ENCODE results near the gene RAB17. TPM values are rescaled to one million over a fixed set of nuclear protein-coding genes. Genes with fewer than 3 reads are reported as not detected.

The RAB17 gene
- total and polyA plus RNA-seq, 2 of the 8 experiments (the other 6 are each of a cell fraction or from before 2014, with no cell fraction given), result 42.6 to 83.4 TPM

DNA sequence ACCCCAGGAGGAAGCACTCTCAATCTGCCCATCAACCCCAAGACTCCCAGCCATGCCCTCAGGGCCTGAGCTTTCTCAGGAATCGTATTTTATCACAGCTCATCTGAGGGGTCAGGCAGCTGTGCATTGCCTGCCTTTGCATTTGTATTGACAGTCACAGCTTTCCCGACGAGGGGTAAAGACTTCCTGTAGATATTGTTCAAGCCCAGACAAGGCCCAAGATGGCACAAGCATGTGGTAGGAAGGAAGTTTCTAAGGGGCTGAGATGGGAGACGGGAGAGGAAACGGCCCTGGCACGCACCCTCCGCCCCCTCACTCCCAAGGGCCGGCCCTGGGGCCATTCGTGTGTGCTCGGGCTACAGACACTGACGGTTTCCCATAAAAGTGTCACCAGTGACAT is 58.4 kb downstream of the RAB17 start:
- no peak overlapping the region for H3K4ac ChIP-seq (replicated peaks; ENCODE audit: insufficient read length, low read depth, low read length)
- no peak overlapping the region for H2BK12ac ChIP-seq (ENCODE audit: low read depth, low read length)
- H3K18ac ChIP-seq (ENCODE audit: extremely low read depth, low read length), result no peak overlapping the region
- H3K14ac ChIP-seq (ENCODE audit: insufficient read length), result no peak overlapping the region
- H3K23me2 ChIP-seq (ENCODE audit: low read depth, low read length), result no peaks in the 10 kb centered on the region
- no peak for FAIRE-seq
- no peaks in the 10 kb centered on the region for H3K9me3 ChIP-seq (ENCODE audit: insufficient read depth in 2 of 2, low read depth in 1 of 2, low read length in 1 of 2)
- TF ChIP-seq SRF (IDR thresholded peaks at IDR 0.05; ENCODE audit: low read depth, low read length) (no peak), CTBP2 (IDR thresholded peaks at IDR 0.05; ENCODE audit: borderline replicate concordance, insufficient read depth, insufficient read length, low read length) (no peak), CHD1 (IDR thresholded peaks at IDR 0.05; ENCODE audit: low read depth, low read length) (no peak), TCF12 (IDR thresholded peaks at IDR 0.05; ENCODE audit: low read depth, low read length) (no peak), TEAD4 (IDR thresholded peaks at IDR 0.05; ENCODE audit: low read depth, low read length) (no peak), EP300 (IDR thresholded peaks at IDR 0.05; ENCODE audit: borderline replicate concordance in 1 of 2, low read depth in 2 of 2, low read length in 2 of 2) (no peak), EGR1 (IDR thresholded peaks at IDR 0.05; ENCODE audit: borderline replicate concordance, low read depth, low read length) (no peak), GTF2F1 (IDR thresholded peaks at IDR 0.05; ENCODE audit: borderline replicate concordance, low read depth, low read length) (no peak)
- H3K9ac ChIP-seq (replicated peaks in 1 of 4; ENCODE audit: extremely low read depth in 1 of 4, low read depth in 3 of 4, low read length in 3 of 4), result no peak overlapping the region
- H2BK15ac ChIP-seq (ENCODE audit: low read length), result no peak overlapping the region
- H2BK20ac ChIP-seq (ENCODE audit: low read length), result no peak overlapping the region
- no peak overlapping the region for H3K4me2 ChIP-seq (ENCODE audit: insufficient read depth in 1 of 2, low read depth in 2 of 2, low read length in 2 of 2)
- H3K79me2 ChIP-seq (ENCODE audit: control insufficient read depth in 1 of 2, insufficient read depth in 2 of 2, low read length in 2 of 2), result no peaks in the 10 kb centered on the region
- H4K8ac ChIP-seq (ENCODE audit: extremely low read depth, insufficient read depth, low read length), result no peak overlapping the region
- H2BK5ac ChIP-seq (ENCODE audit: low read depth, low read length), result no peak overlapping the region
- POLR2A ChIA-PET (ENCODE audit: partially characterized antibody), result interaction anchor here (1.5 to 2.0 kb wide), 3 partner anchors 9 to 54 kb away, joined by 3 to 9 read pairs (median 5); no protein-coding TSS in a partner anchor
- CTCF ChIA-PET (ENCODE audit: partially characterized antibody), result interaction anchor here (0.6 to 3.7 kb wide), 11 partner anchors 8 to 367 kb away, joined by 3 to 28 read pairs (median 4); no protein-coding TSS in a partner anchor
- H3K56ac ChIP-seq (replicated peaks; ENCODE audit: insufficient read length, low read depth, low read length), result no peak overlapping the region
- WGBS, 2 experiments (ENCODE audit: extremely low coverage in 1 of 2, insufficient coverage in 1 of 2, insufficient read length in 1 of 2, insufficient replicate concordance in 2 of 2, low coverage in 1 of 2, low lambda C conversion rate in 2 of 2, missing lambda C conversion rate in 1 of 2), result 90% methylated on average over 10 of the region's 11 CpGs; no CpG with 5 or more reads in 1 of the 2 experiments
- no peaks in the 10 kb centered on the region; a peak in 1 of 7 replicates for H3K4me1 ChIP-seq (replicated peaks in 1 of 4; ENCODE audit: control insufficient read depth in 3 of 4, insufficient read depth in 4 of 4, low read length in 3 of 4)
- no peak overlapping the region for H2BK120ac ChIP-seq (replicated peaks; ENCODE audit: low read depth, low read length)
- H3K79me1 ChIP-seq (ENCODE audit: low read depth, low read length), result peaks cover 3% of the 10 kb centered on the region; the same call in 1 of the 2 replicates
- H4K20me1 ChIP-seq (replicated peaks in 1 of 2; ENCODE audit: control insufficient read depth in 1 of 2, insufficient read depth in 2 of 2, low read length in 2 of 2), result peaks cover 0 to 2% of the 10 kb centered on the region in 2 experiments
- DNase-seq (ENCODE audit: low read depth in 1 of 2, low spot score in 2 of 2), result no peak
- H3K27ac ChIP-seq (ENCODE audit: low read depth, low read length), result no peak overlapping the region
- H4K91ac ChIP-seq (replicated peaks; ENCODE audit: insufficient read length, low read length), result no peak overlapping the region
- H3K23ac ChIP-seq (ENCODE audit: insufficient read length), result no peak overlapping the region
- H2AFZ ChIP-seq (ENCODE audit: low read length), result no peak overlapping the region
- H3K36me3 ChIP-seq (ENCODE audit: control insufficient read depth in 2 of 4, insufficient read depth in 4 of 4, low read length in 3 of 4), result peaks cover 0 to 6% (median 0%) of the 10 kb centered on the region in 4 experiments; a peak in 1 of 8 replicates
- H3K4me3 ChIP-seq (ENCODE audit: extremely low read depth in 1 of 4, insufficient read depth in 2 of 4, low read depth in 3 of 4, low read length in 4 of 4), result no peak overlapping the region
- no peaks in the 10 kb centered on the region for H3K27me3 ChIP-seq (replicated peaks in 1 of 4; ENCODE audit: control insufficient read depth in 3 of 4, extremely low read depth in 1 of 4, insufficient read depth in 3 of 4, low read length in 3 of 4)
- H2AK5ac ChIP-seq (ENCODE audit: low read depth, low read length), result no peak overlapping the region
- H4K5ac ChIP-seq (ENCODE audit: insufficient read length, low read depth, low read length), result no peak overlapping the region

Measured in H1 (cell line).